ENCODE results near the gene RGS3. TPM values are rescaled to one million over a fixed set of nuclear protein-coding genes. Genes with fewer than 3 reads are reported as not detected.

Gene RGS3
- total and polyA plus RNA-seq, 12 donors, result 65.4 to 201 (median 132) TPM

DNA sequence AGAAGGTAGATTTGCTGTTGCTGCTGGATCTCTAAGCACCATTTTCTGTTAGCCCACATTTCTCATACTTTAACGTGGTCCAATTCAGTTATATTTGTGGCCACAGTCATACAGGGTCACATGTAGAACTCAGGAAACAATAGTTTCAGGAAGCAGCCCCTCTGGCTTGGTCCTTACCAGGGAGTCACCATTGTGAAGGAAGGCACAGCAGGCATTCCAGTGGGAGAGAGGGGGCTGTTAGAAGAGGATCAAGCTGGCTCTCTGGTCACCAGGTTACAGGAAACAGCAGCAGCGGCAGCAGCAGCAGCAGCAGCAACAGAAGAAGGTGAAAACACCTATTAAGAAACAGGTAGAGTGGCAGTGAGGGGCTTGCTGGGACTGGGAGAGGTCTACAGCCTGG, 38.5 kb upstream of the RGS3 start:
- Histone ChIP-seq H3K36me3 (no peaks in the 10 kb centered on the region), H3K27me3 (no peaks in the 10 kb centered on the region), H3K4me1 (no peaks in the 10 kb centered on the region), H3K9me3 (no peaks in the 10 kb centered on the region), H3K4me3 (no peak overlapping the region), H3K27ac (no peak overlapping the region)
- 46 to 54% methylated on average over 2 of the region's 2 CpGs for WGBS, 2 donors
- intact Hi-C loops (cut with DNase I), result no loop called here
- DNase-seq (no peak), ATAC-seq (no peak)
- TF ChIP-seq CTCF (IDR thresholded peaks at IDR 0.05), result no peak

DNA sequence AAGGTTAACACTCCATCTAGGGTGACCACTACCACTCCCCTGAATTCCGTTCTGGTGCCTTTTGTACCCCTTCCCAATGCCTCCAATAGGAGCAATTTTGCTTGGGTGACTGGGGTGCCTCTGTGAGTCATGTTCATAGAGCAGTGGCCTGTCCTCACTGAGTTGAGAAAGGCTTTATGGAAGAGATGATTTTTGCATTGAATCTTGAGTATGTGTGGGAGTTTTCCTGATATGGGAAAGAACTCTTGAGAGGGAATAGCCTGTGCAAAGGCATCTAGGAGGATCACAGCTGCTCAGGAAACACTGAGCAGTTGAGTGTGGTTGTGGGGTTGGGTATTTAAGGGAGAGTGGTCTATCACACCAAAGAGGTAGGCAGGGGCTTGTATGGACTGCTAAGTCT, 36.8 kb upstream of the RGS3 start:
- TF ChIP-seq CTCF (IDR thresholded peaks at IDR 0.05), result no peak
- Histone ChIP-seq H3K27ac (no peak overlapping the region), H3K9me3 (no peaks in the 10 kb centered on the region), H3K4me3 (no peak overlapping the region), H3K27me3 (no peaks in the 10 kb centered on the region), H3K36me3 (no peaks in the 10 kb centered on the region), H3K4me1 (no peaks in the 10 kb centered on the region)
- intact Hi-C loops (cut with DNase I), result no loop called here
- WGBS, 2 donors, result 80 to 86% methylated on average over 1 of the region's 1 CpG
- ATAC-seq (no peak), DNase-seq (no peak)

DNA sequence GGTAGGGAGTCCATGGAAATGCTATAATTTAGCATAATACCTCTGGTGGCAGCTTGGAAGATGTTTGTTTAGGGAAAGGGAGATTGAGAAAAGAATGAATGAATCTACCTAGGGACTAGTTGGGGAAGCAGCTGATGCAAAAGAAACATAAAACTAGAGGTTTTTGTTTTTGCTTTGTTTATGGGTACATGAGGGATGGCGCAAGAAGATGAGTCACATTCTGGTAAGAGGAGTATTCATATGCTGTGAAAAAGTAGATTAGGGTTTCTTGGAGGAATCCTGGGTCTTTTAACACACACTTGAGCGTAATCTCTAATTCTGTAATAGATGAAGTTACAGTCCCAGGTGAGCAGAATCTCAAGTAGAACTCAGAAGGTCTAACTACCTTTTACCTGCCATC, 35.9 kb upstream of the RGS3 start:
- H3K36me3 ChIP-seq, result no peaks in the 10 kb centered on the region
- ATAC-seq (no peak), DNase-seq (no peak)
- no peak overlapping the region for H3K27ac ChIP-seq
- TF ChIP-seq CTCF (IDR thresholded peaks at IDR 0.05), result no peak
- H3K27me3 ChIP-seq, result no peaks in the 10 kb centered on the region
- intact Hi-C loops (cut with DNase I), result no loop called here
- no peaks in the 10 kb centered on the region for H3K4me1 ChIP-seq
- H3K4me3 ChIP-seq, result no peak overlapping the region
- WGBS, 2 donors, result 97 to 98% methylated on average over 2 of the region's 2 CpGs
- H3K9me3 ChIP-seq, result no peaks in the 10 kb centered on the region

- H3K9me3 ChIP-seq, result no peaks in the 10 kb centered on the region
- intact Hi-C loops (cut with DNase I), result no loop called here
- H3K4me1 ChIP-seq, result no peaks in the 10 kb centered on the region
- DNase-seq (no peak), ATAC-seq (peak in 1 of 8 donors; percentile 37)
- WGBS, 2 donors, result 73 to 86% methylated on average over 1 of the region's 1 CpG
- H3K36me3 ChIP-seq, result no peaks in the 10 kb centered on the region
- no peaks in the 10 kb centered on the region for H3K27me3 ChIP-seq
- H3K4me3 ChIP-seq, result no peak overlapping the region
- H3K27ac ChIP-seq, result peak overlapping the region in 1 of 10 donors; percentile 47
- no peak for TF ChIP-seq CTCF (IDR thresholded peaks at IDR 0.05)
These were observed 35.4 kb upstream of the RGS3 start for GRCh38 chr9:113428062-113428615.
